H1 (cell line): Measurements from ENCODE around the gene EN1. TPM values are rescaled to one million over a fixed set of nuclear protein-coding genes. Genes with fewer than 3 reads are reported as not detected.

Experiments used
- EZH2 ChIP-seq: fragments of 200-600 bp; sonication (generic); IDR thresholded peaks from 2 replicates; pipeline ENCODE4 v1.7.1; 2012; ENCODE audit warnings: low read depth, mild to moderate bottlenecking, moderate library complexity, low read length, inconsistent platforms; ENCODE audit not compliant: severe bottlenecking
- KDM4A ChIP-seq: IDR thresholded peaks from one replicate; pipeline ENCODE4 v1.7.1; 2012; ENCODE audit warnings: low read depth, mild to moderate bottlenecking, moderate library complexity, low read length, inconsistent platforms; ENCODE audit not compliant: severe bottlenecking
- TAF7 ChIP-seq: optimal IDR thresholded peaks from 2 replicates; pipeline ENCODE3; 2011; ENCODE audit warnings: low read depth, mild to moderate bottlenecking, inconsistent platforms, low read length, moderate library complexity, borderline replicate concordance
- polyA plus RNA-seq, 7 experiments: library from polyadenylated mRNA; depleted of rRNA in 3 of 7; stranded (reverse) in 5 of 7; unstranded in 2 of 7; fragments of >200 nt in 5 of 7; fragments of 200-250 nt in 2 of 7; gene quantifications; 1 replicate in 5 of 7; 2 replicates in 1 of 7; 4 replicates in 1 of 7; pipeline versions ENCODE4 v1.2.1 to v1.2.3, GENCODE V29; 2011 to 2013; ENCODE audit warnings: missing spikeins in 2 of 7, mixed read lengths in 2 of 7
- total RNA-seq: library from RNA; stranded (reverse); fragmentation: NEBNext Ultra II Directional; extraction: Animal tissue kit (Norgen Biotek cat#: 25700); gene quantifications from 2 replicates; pipeline ENCODE4 v1.2.1, GENCODE V29; 2021
- TF ChIP-seq, protein P1 (sequence below): IDR thresholded peaks from 2 replicates; pipeline ENCODE4 v1.6.1; 2012; ENCODE audit warnings: low read length, inconsistent platforms

The EN1 gene
- total and polyA plus RNA-seq, 2 of the 8 experiments (the other 6 are each of a cell fraction or from before 2014, with no cell fraction given), result not detected

DNA sequence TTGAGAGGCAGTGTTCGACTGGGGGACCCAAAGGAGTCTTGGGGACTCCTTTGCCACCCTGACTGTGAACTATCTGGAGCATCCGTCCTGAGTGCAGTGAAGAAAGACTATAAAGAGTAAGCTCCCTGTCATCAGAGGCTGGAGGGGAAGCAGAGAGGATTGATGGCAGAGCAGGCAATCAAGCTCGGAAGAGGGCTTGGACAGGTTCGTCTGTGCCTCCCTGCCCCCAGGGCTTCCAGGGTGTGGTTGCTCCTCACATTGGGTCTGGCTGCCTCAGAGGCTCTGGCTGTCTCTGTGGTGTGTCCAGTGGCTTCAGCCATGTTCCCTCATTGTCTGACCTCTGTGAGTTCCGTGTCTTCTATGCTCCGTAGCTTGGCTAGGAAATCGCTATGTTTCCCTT lies 13.8 kb upstream of the EN1 start (continued):
- no peak for TF ChIP-seq TAF7
- no peak for TF ChIP-seq EZH2
- TF ChIP-seq KDM4A, result no peak
- TF ChIP-seq, protein P1, sequence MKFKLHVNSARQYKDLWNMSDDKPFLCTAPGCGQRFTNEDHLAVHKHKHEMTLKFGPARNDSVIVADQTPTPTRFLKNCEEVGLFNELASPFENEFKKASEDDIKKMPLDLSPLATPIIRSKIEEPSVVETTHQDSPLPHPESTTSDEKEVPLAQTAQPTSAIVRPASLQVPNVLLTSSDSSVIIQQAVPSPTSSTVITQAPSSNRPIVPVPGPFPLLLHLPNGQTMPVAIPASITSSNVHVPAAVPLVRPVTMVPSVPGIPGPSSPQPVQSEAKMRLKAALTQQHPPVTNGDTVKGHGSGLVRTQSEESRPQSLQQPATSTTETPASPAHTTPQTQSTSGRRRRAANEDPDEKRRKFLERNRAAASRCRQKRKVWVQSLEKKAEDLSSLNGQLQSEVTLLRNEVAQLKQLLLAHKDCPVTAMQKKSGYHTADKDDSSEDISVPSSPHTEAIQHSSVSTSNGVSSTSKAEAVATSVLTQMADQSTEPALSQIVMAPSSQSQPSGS, result no peak
